GM19351 (cell line): Measurements from ENCODE around the gene ERC1.
"Not testable (repeated sequence)": the region's sequence is repeated elsewhere in the genome, so short reads cannot be mapped to it uniquely, and the experiment has no call there.

Experiments
- ATAC-seq: cut with Tn5 transposase; IDR thresholded peaks from one replicate; pipeline ENCODE4 v1.9.1; 2021; ENCODE audit warnings: mild to moderate bottlenecking, moderate library complexity; ENCODE audit not compliant: unreplicated experiment

Gene ERC1

DNA sequence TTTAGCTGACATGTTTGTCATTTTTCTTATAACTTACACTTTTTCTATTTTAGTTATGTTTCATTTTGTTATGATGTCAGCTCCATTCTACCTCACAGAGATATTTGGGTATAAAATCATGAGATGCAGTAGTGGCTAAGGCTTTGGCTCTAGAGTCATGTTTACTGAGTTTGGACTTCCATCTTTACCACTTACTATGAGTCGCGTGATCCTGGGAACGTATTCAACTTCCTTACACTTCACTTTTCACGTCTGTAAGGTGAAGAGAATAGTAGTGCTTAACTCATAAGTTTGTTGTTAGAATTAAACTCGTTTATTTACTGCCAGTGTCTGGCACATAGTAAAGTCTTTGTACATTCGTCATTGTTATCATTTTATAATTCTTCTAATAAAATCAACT is 126.3 kb downstream of the ERC1 start:
- ATAC-seq = no peak

DNA sequence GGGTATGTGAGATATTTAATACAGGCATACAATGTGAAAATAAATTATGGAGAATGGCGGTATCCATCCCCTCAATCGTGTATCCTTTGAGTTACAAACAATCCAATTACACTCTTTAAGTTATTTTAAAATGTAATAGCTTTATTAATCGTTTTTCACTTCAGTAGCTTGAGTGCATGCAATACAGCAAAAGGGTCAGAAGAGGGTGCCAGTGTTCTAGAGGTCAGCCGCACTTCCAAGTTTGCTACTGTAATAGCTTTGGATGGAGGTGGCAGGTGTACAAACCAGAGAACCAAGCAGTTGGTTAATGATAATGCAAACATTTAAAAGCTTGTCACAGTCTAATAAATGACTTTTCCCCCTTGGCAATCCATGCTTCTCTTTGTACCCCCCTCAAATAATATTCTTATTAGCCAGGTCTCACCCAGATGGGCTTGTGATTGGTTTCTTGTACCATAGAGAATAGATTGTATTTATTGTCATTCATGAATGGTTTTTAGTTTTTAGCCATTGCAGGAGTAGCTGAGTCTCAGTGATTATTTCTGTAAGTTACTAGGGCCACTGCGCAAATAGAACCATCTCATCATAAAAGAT is 127.0 kb downstream of the ERC1 start:
- no peak for ATAC-seq

DNA sequence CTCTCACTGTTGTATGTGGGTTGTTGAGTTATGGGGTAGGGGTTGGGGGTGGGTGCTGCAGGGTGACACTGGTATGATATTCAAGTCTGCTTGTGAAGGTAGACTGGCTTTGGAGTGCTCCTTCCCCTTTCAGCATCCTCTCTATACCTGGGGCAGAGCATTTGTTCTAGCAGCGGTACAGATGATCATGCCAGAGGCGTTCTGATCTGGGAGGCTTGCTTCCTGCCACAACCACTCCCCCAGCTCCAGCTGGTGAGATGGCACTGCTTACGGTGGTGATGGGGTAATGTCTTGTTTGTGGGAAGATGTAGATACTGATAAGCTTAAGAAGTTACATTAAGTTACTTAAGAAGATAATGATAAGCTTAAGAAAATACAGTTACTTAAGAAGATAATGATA is 131.8 kb downstream of the ERC1 start:
- no peak for ATAC-seq

DNA sequence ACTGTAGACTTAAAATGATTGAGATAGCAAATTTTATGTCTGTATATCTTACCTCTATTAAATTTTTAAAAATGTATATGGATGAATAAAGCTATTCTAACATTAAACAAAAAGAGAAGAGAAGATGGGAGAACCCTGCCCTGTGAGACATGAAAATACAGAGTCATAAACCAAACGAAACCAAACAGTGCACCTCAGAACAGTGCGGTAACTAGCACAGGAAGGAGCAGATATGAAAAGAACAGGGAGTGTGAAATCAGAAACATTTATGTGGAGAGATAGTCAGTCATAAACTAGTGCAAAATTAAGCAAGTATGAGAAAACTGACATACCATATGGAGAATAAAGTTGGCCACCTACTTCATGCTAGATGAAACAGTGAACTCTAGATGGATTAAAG is 135.1 kb downstream of the ERC1 start:
- ATAC-seq = no peak

DNA sequence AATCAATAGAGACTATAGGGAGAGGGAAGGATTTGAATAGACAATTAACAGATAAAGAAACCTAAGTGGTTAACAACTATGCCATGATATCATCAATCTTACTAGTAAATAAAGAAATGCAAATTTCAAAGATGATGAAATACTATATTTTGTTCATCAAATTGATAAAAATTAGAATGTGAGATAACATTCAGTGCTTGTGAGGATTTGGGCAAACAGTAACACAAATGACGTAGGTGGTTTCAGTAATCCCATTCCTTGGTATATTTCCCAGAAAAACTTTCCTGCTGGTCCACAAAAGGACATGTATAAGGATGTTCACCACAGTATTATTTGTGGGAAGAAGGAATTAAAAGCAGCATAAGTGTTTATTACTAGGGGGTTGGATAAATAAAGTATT is 136.0 kb downstream of the ERC1 start:
- no peak for ATAC-seq

DNA sequence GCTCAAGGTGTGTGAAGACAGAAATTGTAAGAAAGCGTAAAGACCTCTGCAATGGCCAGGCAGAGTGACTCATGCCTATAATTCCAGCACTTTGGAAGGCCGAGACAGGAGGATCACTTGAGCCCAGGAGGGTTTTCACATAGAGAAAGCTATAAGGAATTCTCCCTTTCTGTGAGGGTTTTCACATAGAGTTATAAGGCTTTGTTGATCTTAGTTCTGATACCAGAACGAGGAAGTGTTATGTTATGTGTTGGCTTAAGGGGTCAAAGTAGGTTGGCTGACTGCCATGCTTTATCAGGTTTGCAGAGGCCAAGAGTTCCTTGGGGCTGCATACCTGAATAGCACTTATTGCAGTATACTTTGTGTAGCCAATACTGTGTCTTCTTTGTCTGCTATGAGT is 139.1 kb downstream of the ERC1 start:
- ATAC-seq = no peak

DNA sequence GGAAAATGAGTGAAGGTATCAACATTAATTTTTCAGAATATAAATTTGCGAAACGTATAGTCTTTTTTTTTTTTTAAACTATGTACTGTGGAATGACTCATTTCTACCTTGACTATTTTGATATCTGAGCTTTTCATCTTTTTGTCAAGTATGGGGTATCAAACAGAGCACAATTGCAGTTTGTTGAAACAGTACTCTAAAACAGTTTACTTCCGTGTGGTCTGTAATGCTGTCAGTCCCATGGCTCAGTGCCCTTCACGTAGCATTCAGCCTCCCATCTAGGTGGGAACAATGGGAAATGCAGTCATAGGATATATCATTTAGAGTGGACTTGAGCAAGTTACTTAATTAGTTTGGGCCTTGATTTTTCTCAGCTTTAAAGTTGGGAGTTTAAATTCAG is 139.5 kb downstream of the ERC1 start:
- no peak for ATAC-seq

DNA sequence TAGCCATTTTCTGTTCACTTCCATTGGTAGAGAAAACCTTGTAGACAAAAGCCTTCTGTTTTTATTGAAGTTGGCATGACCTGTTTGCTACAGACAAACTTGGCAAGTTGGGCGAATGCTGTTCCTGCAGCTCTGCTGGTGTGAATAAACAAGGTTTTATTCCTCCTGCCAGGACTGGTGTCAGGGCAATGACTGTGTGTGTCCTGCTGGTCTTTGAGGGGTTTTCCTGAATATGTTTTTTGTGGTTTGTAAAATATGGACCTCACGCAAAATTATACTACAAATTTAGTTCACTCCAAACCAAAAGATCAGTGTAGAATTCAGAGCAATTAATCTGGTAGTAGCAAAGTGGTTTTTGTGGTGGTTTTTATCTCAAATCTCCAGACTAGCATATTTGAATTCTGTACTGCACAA is 140.8 kb downstream of the ERC1 start:
- no peak for ATAC-seq

DNA sequence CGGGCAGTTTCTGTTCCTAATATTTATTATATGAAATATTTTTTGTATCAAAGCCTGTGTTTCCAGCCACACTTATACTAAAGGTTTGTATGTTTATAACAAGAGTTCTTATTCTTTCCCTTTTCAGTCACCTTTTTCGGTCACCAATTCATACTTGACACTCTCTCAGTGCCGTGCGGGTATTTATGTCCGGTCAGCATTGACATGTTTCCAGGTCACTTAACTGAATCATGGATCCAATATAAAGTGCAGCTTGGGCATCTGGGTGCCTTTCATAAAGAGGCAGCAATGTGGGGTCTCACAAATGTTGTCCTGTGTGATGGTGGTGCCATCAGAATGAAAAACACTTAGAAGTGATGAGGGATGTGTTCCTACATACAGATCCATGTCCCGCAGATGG is 141.3 kb downstream of the ERC1 start:
- ATAC-seq = no peak

DNA sequence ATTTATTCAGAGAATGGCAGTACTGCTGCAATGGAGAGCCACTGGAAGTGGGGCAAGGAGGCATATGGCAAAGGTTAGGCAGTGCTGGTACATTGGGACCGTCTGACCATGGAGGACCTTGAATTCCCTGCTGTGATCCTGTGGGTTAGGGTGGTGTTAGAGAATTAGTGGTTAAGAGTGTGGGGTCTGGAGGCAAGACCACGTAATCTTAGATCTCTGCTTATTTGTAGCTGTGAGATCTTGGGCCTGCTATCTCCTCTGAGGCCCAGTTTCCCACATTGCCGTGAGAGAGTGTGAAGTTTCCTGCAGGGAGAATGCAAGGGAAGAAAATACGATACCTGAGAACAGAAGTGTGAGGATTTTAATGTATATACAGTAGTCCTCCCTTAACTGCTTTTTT is 147.7 kb downstream of the ERC1 start:
- ATAC-seq = no peak

DNA sequence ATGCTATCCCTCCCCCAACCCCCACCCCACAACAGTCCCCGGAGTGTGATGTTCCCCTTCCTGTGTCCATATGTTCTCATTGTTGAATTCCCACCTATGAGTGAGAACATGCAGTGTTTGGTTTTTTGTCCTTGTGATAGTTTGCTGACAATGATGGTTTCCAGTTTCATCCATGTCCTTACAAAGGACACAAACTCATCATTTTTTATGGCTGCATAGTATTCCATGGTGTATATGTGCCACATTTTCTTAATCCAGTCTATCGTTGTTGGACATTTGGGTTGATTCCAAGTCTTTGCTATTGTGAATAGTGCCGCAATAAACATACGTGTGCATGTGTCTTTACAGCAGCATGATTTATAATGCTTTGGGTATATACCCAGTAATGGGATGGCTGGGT is 155.7 kb downstream of the ERC1 start:
- not testable (repeated sequence) for ATAC-seq

DNA sequence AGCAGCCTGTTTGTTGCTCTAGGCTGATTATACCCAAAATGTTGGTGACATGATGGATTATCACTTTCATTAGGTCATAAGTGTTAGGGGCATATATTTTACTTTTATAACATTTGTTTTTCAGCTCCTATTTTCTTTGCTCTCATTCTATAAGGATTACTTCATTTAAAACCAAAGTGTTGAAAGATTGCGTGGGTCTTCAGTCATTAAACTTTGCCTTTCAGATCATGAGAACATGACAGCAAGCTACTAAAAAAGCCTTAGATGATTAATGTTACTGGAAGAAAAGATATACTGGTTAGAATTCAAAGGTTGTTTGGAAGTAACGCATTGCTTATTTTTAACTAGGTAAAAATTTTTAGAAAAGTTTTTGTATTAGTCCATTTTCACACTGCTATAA is 156.8 kb downstream of the ERC1 start:
- ATAC-seq = no peak

DNA sequence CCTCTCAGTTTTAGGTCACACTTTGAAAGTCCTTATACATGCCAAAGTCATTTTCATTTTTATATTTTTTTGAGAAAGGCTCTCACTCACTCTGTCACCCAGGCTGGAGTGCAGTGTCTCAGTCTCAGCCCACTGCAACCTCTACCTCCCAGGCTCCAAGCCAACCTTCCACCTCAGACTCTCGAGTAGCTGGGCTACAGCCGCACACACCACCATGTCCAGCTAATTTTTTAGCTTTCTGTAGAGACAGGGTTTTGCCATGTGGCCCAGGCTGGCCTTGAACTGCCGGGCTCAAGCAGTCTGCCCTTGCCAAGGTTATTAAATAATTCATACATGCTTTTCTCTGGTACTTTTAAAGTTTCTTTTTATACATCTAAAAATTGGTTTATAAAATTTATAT is 166.0 kb downstream of the ERC1 start:
- no peak for ATAC-seq

DNA sequence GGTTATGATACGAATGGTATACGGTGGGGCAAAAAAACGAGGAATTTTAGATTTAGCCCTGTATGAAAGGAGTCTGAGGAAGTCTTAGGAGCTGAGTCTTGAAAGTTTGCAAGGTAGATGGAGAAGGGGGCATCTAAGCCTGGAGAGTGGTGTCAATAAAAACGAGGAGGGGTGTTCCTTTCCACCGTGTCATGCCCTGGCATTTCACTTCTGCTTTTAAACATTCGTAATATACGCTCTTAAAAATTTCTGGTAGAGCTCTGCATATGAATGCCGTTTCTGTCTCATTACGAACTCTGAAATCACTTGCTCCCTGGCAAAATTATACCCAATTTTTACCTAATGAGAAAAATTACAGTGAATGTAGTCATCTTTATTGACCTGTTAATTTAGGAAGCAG is 170.2 kb downstream of the ERC1 start:
- no peak for ATAC-seq

DNA sequence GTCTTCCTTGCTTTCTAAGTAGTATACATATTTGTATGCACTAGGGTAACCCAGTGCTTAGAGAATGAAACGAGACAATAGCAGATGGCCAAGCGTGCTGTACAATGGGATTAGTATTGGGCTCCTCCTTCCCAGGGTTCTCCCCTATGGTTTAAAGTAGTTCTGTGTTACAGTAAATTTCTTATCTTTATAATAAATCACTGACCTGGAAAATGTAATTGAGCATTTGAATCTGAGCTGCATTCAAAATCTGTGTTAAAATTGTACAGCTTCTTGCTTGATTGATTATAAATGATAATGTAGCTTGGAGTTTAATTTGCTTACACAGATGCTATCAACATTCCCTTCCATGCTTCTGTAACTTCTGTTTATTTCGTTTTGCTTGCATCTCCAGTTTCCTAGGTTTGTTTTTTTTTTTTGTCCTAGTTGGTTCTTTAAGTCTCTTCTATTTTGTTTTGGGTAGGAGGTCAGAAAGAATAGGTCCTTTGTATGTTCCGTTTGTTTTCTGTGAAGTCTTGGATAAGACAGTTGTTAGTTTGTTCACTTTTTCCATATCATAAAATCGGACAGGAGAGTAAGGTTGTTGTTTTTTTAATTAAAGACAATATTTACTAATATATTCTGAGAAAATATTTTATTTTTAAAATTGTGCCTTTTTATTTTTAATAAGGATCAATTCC is 171.2 kb downstream of the ERC1 start:
- no peak for ATAC-seq

DNA sequence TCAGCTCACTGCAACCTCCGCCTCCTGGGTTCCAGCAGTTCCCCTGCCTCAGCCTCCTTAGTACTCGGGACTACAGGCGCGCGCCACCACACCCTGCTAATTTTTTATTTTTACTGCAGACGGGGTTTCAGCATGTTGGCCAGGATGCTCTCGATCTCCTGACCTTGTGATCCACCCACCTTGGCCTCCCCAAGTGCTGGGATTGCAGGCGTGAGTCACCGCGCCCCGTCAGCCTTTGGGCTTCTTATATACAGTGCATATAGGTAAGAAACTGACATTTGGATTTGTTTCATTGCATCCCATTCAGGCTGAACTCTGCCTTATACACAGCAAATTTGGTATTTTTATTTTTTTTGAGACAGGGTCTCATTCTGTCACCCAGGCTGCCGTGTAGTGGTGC is 176.8 kb downstream of the ERC1 start:
- ATAC-seq = no peak

DNA sequence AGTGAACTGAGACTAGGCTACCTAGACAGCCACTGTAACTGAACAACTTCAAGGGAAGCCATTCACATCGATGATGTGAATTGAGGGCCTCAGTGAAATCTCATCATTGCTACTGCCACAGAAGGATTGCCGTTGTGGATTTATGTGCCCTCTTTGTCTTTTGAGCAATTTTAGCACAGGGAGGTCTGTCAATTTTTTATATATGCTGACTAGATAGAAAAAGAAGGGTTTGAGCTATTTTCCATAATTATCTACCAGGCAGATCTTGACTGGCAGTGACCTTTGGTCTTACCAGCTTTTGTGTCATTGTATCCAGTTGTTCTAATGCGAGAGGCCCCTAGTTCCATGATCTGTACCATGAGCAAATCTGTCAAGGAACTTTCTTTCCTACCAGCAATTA is 179.4 kb downstream of the ERC1 start:
- ATAC-seq = no peak

DNA sequence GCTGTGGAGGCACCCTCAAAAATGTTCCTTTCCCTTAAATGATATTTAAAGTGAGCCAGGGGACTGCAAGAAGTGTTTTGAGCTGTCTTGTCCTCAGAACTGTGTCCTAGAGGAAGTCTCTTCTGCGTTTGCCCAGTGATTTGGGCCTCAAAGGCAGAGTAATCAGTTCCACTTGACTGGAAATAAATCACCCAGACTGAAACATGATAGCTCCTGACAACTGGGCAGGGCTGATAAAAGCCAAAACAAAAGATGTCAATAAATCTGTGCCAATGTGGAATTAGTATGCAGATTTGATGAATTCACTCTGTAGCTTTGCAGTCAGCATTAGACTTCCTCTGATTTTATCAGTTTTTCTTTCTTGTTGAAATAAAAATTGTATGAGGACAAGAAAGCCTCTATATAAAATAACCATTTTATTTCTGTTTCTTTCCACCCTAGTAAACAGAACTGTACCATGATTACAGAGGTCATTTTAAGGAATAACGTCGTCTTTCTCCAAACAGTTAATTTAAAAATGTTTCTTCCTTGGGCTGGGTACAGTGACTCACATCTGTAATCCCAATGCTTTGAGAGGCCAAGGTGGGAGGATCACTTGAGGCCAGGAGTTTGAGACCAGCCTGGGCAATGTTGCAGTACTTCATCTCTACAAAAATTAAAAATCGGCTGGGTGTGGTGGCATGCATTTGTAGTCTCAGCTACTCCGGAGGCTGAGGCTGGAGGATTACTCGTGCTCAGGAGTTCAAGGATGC is 180.8 kb downstream of the ERC1 start:
- no peak for ATAC-seq

DNA sequence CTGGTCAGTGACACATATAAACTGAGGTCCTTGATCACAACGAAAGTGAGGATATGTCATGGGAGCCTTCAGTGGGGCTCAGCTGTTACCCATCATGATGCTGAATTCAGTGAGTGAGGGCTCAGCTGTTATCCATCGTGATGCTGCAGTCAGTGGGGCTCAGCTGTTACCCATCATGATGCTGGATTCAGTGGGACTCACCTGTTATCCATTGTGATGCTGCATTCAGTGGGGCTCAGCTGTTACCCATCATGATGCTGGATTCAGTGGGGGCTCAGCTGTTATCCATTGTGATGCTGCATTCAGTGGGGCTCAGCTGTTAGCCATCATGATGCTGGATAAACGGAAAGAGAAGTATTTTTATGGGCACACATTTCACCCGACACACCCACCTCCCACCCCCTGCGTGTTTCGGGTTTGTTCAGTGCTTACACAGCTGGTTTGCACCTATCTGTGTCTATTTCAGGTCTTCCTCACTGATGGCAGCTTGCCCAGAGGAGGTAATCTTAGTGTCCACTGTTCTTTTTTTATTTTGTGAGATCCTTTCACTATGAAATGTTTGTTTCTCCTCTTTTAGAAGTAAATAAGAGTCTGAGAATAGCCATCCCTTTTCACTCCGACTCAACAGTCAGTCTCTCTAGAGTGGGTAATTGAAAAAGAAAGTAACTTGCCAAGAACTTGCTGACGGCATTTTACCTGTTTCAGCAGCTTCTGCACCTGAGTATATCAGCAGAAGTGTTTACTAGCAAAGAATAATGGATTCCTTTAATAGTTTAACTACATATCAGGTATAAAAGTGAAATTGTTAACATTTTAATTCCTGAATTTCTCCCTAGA is 183.0 kb downstream of the ERC1 start:
- no peak for ATAC-seq

DNA sequence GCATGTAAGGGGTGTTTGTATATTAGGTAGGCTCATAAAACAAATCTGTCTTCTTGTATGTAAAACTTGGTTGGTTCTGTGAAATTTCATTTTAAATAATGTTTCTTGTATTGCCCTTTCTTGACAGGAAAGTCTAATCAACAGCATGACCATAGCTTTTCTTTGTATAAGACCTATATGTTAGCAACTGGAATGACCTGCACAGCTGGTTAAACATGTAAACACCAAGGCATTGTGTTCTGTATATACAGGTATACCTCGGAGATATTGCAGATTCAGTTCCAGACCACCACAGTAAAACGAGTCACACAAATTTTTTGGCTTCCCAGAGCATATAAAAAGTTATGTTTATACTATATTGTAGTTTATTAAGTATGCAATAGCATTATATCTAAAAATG is 183.6 kb downstream of the ERC1 start:
- no peak for ATAC-seq

DNA sequence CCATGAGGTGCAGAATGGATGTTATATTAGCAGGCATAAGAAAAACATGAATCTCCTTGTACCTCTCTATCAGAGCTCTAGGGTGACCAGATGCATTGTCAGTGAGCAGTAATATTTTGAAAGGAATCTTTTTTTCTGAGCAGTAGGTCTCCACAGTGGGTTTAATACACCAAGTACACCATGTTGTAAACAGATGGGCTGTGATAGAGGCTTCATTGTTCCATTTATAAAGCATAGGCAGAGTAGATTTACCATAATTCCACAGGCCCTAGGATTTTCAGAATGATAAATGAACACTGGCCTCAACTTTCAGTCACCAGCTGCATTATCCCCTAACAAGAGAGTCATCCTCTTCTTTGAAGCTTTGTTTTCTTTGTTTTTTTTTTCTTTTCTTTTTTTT is 185.2 kb downstream of the ERC1 start:
- no peak for ATAC-seq

DNA sequence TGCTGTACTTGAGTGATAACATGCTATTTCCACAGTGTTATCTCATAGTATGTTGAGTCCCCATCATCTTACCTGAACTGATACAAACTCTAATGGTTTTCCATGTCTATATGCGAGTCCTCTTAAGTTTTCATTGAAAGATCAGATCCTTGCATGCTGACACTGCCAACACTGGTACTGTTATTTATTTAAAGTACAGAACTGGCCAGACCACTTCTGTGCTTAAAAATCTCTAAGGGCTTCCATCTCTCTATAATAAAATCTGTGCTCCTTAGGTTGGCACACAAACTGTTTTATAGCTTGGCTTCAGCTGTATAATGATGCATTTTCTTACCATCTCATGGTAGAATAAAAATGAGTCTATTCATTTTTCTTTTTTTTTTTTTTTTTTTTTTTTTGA is 188.1 kb downstream of the ERC1 start:
- no peak for ATAC-seq
